Fibroblast of lung (primary cell): ENCODE results near the gene MAGI2. TPM values are rescaled to one million over a fixed set of nuclear protein-coding genes. Genes with fewer than 3 reads are reported as not detected.

Experiments
- DNase-seq, 2 donors: peaks; one replicate each; pipeline versions ENCODE4 v3.0.0 to v3.0.0-alpha.2; 2010; ENCODE audit warnings: low read depth in 2 of 2
- H2AFZ ChIP-seq: 2 replicates; pipeline ENCODE4 v1.5.1; 2012; ENCODE audit warnings: low read length, control low read depth, inconsistent platforms
- H3K27ac ChIP-seq: 2 replicates; pipeline ENCODE4 v1.5.1; 2011; ENCODE audit warnings: low read length, control low read depth; ENCODE audit not compliant: insufficient read depth
- H3K27me3 ChIP-seq: 2 replicates; pipeline ENCODE4 v1.5.1; 2011; ENCODE audit warnings: mild to moderate bottlenecking, low read length; ENCODE audit not compliant: control insufficient read depth, insufficient read depth
- H3K36me3 ChIP-seq: 2 replicates; pipeline ENCODE4 v1.5.1; 2011; ENCODE audit warnings: low read length; ENCODE audit not compliant: control insufficient read depth, insufficient read depth
- H3K4me1 ChIP-seq: 2 replicates; pipeline ENCODE4 v1.5.1; 2011; ENCODE audit warnings: low read length; ENCODE audit not compliant: control insufficient read depth, insufficient read depth; ENCODE audit errors: extremely low read depth
- H3K4me2 ChIP-seq: 2 replicates; pipeline ENCODE4 v1.5.1; 2011; ENCODE audit warnings: low read length, control low read depth; ENCODE audit not compliant: insufficient read depth; ENCODE audit errors: extremely low read depth
- H3K4me3 ChIP-seq, 4 experiments: fragments of 200-600 bp in 1 of 4; sonication (generic) in 1 of 4; replicated peaks in 1 of 4; 2 replicates each; pipeline ENCODE4 v1.5.1; 2011 to 2016; ENCODE audit warnings: low read length in 4 of 4, low read depth in 3 of 4, mild to moderate bottlenecking in 3 of 4, control low read depth in 2 of 4, inconsistent platforms in 1 of 4, mixed read lengths in 1 of 4; ENCODE audit not compliant: insufficient read depth in 1 of 4; ENCODE audit errors: control extremely low read depth in 1 of 4
- H3K79me2 ChIP-seq: 2 replicates; pipeline ENCODE4 v1.5.1; 2012; ENCODE audit warnings: mild to moderate bottlenecking, low read length, inconsistent platforms; ENCODE audit not compliant: control insufficient read depth, insufficient read depth
- H3K9ac ChIP-seq: 2 replicates; pipeline ENCODE4 v1.5.1; 2011; ENCODE audit warnings: mild to moderate bottlenecking, low read length, control low read depth; ENCODE audit not compliant: insufficient read depth
- H3K9me3 ChIP-seq: 2 replicates; pipeline ENCODE4 v1.5.1; 2012; ENCODE audit warnings: low read depth, low read length; ENCODE audit not compliant: control insufficient read depth, insufficient read depth
- H4K20me1 ChIP-seq: 2 replicates; pipeline ENCODE4 v1.5.1; 2011; ENCODE audit warnings: low read length; ENCODE audit not compliant: control insufficient read depth, insufficient read depth; ENCODE audit errors: extremely low read depth
- CTCF ChIP-seq, 2 donors: IDR thresholded peaks in 1 of 2; conservative IDR thresholded peaks in 1 of 2; 1 replicate in 1 of 2; 2 replicates in 1 of 2; pipeline ENCODE4 v1.5.1; 2011 to 2012; ENCODE audit warnings: low read length in 2 of 2, control low read depth in 1 of 2, inconsistent platforms in 1 of 2, low read depth in 1 of 2, mild to moderate bottlenecking in 1 of 2
- EZH2 ChIP-seq: IDR thresholded peaks from 2 replicates; pipeline ENCODE4 v1.5.1; 2012; ENCODE audit warnings: low read length, control low read depth, mild to moderate bottlenecking; ENCODE audit errors: missing control alignments
- polyA plus RNA-seq, 2 donors: library from polyadenylated mRNA; depleted of rRNA in 1 of 2; stranded (reverse) in 1 of 2; unstranded in 1 of 2; fragments of >200 nt; gene quantifications; 2 replicates each; pipeline ENCODE4 v1.2.1, GENCODE V29; 2011 to 2012; ENCODE audit warnings: missing spikeins in 1 of 2
- total RNA-seq: library from RNA; depleted of rRNA; stranded (reverse); fragments of >200 nt; gene quantifications from 2 replicates; pipeline ENCODE4 v1.2.1, GENCODE V29; 2014

The MAGI2 gene
- total and polyA plus RNA-seq, 2 donors (not counting 1 experiment from before 2014, with no cell fraction given): 1.8 to 17.0 TPM

- DNase-seq: no peak
- TF ChIP-seq EZH2 (no peak), CTCF (conservative IDR thresholded peaks at IDR 0.05 in 1 of 2, IDR thresholded peaks at IDR 0.05 in 1 of 2; ENCODE audit: low read depth in 1 of 2, low read length in 2 of 2) (no peak)
- H3K4me2 ChIP-seq: no peak overlapping the region
Measured at GRCh38 chr7:79307376-79307775, 146.1 kb downstream of the MAGI2 start.

GRCh38 chr7:79304711-79305110 is 148.8 kb downstream of the MAGI2 start:
- TF ChIP-seq CTCF (conservative IDR thresholded peaks at IDR 0.05 in 1 of 2, IDR thresholded peaks at IDR 0.05 in 1 of 2; ENCODE audit: low read depth in 1 of 2, low read length in 2 of 2) (no peak), EZH2 (no peak)
- Histone ChIP-seq H4K20me1 (no peaks in the 10 kb centered on the region), H3K9me3 (no peaks in the 10 kb centered on the region), H3K36me3 (no peaks in the 10 kb centered on the region), H3K4me2 (no peak overlapping the region), H3K4me1 (peaks cover 5% of the 10 kb centered on the region), H3K27me3 (no peaks in the 10 kb centered on the region), H3K27ac (no peak overlapping the region), H3K4me3 (no peak overlapping the region), H3K9ac (no peak overlapping the region), H2AFZ (no peak overlapping the region), H3K79me2 (no peaks in the 10 kb centered on the region)
- no peak for DNase-seq

More at GRCh38 chr7:79307376-79307775, 146.1 kb downstream of the MAGI2 start:
- Histone ChIP-seq H3K36me3 (no peaks in the 10 kb centered on the region), H3K79me2 (no peaks in the 10 kb centered on the region), H4K20me1 (no peaks in the 10 kb centered on the region), H3K9me3 (no peaks in the 10 kb centered on the region), H3K27ac (no peak overlapping the region), H2AFZ (no peak overlapping the region), H3K27me3 (no peaks in the 10 kb centered on the region), H3K4me1 (peaks cover 5% of the 10 kb centered on the region), H3K4me3 (no peak overlapping the region), H3K9ac (no peak overlapping the region)

GRCh38 chr7:79302293-79302692 is 151.2 kb downstream of the MAGI2 start:
- H3K79me2 ChIP-seq: no peaks in the 10 kb centered on the region
- no peak overlapping the region for H2AFZ ChIP-seq
- H3K27me3 ChIP-seq: no peaks in the 10 kb centered on the region
- no peaks in the 10 kb centered on the region for H3K4me1 ChIP-seq
- H4K20me1 ChIP-seq: no peaks in the 10 kb centered on the region
- H3K4me2 ChIP-seq: no peak overlapping the region
- no peak overlapping the region for H3K9ac ChIP-seq
- no peak overlapping the region for H3K4me3 ChIP-seq
- TF ChIP-seq EZH2 (no peak), CTCF (conservative IDR thresholded peaks at IDR 0.05 in 1 of 2, IDR thresholded peaks at IDR 0.05 in 1 of 2; ENCODE audit: low read depth in 1 of 2, low read length in 2 of 2) (no peak)
- H3K9me3 ChIP-seq: no peaks in the 10 kb centered on the region
- DNase-seq: no peak
- no peak overlapping the region for H3K27ac ChIP-seq
- no peaks in the 10 kb centered on the region for H3K36me3 ChIP-seq
